Superior temporal gyrus (tissue), 1 donor: ENCODE data around the gene FNIP2.
"Not testable (repeated sequence)": the region's sequence is repeated elsewhere in the genome, so short reads cannot be mapped to it uniquely, and the experiment has no call there.

Experiments used
- DNase-seq: peaks from one replicate; pipeline ENCODE4 v3.0.0-alpha.2; 2016; ENCODE audit errors: extremely low spot score

FNIP2 gene

DNA sequence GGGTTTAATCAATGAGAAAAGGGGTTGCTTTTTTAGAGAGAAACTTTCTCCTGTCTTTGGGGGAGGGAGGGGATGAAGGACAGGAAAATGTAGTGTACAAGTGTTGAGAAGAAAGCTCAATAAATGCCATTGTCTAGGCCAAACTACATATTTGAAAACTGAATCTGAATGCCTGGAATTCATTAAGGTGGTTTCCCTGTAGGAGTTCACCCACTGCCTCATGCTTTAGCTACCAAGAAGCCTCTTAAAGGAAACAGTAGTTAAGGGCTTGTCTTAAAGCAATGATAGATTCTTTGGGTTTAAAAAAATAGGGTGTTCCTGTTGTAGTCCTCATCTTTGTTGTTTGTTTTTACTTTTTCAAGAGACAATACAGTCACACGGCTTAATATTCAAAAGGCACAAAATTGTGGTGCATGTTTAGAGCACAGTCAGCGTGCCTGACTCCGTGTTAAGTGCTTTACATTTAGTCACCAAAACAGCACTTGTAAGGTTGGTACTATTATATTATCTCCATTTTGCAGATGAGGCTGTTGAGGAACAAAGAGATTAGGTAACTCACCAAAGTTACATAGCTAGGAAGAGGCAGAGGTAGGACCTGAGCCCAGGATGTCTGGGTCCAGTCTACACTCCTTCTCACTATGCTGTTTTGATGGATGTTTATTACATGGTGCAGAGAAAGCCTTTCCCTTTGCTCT, 46.0 kb downstream of the FNIP2 start:
- DNase-seq: no peak

DNA sequence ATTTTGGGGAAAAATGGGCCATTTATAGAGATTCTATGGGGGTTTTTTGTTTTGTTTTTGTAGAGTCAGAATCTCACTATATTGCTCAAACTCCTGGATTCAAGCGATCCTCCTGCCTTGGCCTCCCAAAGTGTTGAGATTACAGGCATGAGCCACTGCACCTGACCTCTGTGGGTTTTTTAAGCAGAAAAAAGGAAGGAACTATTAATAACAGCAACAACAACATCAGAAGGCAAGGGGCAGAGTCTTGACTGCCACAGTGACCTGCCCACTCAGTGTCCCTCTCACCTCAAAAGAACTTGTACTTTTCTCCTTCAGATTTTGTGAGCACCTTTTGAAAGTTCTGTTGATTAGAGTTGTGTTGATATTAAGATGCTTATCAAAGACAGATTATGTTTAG, 48.1 kb downstream of the FNIP2 start:
- DNase-seq: no peak

DNA sequence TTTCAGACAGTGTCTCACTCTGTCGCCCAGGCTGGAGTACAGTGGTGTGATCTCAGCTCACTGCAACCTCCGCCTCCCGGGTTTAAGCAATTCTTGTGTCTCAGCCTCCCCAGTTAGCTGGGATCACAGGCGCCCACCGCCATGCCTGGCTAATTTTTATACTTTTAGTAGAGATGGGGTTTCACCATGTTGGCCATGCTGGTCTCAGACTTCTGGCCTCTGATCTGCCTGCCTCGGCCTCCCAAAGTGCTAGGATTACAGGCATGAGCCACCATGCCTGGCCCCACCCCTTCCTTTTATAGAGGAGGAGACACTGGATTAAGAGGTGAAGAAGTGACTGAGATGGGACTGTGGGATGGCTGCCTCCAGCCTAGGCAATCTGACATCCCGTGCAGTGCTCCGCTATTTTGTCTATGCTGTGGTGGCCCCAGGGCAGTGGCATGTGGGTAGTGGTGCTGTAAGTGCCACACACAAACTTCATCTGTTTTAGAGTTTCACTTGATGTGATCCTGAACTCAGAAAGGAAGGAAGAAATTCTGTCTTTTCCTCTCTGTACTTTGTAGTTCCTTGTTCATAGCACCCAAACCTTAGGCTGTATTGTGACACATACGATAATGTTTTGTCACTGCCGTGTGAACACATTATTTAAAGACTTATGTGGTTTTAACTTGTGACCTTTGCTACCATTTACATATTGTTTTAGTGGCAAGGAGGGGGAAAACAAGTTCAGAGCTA, 48.9 kb downstream of the FNIP2 start:
- no peak for DNase-seq

DNA sequence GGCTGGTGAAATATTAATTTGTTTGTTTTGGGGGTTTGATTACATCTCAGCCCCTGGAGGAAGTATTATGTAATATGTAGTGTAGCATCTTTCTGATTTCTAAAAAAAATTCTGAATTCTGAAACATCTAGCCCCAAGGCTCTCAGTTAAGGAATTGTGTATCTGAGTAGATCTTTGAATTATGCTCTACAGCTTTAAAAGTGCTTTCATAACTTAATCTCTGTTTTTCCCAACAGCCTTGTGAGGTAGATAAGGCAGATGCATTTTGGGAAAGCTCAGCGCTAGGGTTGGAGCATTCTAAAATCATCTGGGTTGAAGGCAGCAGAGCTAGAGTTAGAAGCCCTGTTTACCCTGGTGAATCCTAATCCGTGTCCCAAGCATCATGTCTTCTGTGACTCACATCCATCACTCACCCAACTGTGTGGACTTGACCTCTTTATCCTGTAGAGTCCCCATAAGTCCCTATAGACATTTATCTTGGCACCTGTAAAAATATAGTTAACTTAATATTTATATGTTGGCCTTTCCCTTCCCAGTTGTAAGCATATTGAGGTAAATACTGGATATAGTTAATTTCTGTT, 49.8 kb downstream of the FNIP2 start:
- no peak for DNase-seq

DNA sequence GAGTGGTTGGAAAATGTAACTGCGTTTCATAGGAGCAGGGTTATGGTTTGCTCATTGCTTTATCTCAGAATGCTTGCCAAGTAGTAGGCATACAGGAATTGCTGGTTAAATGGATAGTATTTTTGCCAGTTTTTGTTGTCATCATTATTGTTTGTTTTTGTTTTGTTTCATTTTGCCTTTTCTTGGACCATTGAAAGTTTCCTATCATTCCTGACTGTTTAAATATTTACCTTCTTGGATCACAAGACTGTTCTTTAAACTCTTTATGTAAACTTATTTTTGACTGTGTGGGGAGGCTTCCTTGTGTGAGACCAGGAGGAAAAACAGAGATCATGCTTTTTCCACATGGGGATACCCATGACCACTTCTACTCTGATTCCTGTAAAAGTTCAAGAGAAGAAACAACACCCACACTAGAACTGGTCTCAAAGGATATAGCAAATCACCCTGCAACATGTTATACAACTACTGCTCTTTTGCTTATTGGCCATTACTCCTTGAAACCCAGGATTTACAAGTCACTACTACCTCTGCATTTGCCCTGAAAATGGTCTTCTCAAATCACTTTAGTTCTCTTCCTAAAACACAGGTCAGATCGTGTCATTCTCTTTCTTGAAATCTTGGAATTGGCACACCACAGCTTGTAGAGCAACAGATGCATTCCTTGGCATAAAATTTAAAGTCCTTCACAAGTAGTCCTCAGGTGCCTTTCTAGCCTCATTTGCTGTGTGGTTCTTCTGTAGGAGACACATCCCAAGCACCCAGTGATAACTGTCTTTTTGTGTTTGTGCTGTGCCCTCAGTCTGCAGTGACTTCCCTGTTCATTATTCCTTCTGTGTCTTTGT, 51.3 kb downstream of the FNIP2 start:
- no peak for DNase-seq

DNA sequence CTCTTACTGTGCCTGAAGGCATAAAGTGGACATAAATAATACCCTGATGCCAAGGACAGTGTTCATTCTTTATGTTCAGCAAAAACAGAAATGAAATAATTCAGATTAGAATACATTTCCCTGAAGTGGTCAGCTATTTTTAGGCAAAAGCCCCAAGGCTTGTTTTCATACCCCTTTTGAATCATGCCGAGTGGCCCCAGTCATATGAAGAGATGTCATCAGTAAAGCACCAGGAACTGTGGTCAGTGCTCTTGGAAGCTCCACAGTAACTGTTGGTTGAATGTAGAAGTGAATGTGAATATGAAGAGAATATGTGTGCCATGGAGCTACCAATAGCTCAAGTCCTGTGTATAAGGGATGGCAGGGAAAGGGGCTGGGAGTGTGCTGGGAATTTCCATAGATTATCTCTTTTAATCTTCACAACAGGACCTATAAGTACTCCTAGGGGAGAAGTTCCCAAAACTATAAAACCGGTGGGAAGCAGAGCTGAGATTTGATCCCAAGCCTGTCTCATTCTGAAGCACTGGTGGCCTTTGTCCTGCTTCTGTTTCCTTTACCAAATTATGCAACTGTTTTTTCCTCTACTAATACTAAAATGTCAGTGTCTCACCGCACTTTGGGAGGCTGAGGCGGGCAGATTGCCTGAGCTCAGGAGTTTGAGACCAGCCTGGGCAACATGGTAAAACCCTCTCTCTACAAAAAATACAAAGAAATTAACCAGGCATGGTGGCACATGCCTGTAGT, 52.6 kb downstream of the FNIP2 start:
- no peak for DNase-seq

DNA sequence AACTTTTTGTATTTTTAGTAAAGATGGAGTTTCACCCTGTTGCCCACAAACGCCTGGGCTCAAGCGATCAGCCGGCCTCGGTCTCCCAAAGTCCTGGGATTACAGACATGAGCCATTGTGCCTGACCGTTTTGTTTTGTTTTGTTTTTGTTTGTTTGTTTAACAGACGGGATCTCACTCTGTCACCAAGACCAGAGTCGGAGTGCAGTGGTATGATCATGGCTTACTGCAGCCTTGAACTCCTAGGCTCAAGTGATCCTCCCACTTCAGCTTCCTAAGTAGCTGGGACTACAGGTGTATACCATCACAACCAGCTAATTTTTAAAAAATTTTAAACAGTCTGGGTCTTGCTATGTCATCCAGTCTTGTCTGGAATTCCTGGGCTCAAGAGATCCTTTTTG, 53.5 kb downstream of the FNIP2 start:
- no peak for DNase-seq

DNA sequence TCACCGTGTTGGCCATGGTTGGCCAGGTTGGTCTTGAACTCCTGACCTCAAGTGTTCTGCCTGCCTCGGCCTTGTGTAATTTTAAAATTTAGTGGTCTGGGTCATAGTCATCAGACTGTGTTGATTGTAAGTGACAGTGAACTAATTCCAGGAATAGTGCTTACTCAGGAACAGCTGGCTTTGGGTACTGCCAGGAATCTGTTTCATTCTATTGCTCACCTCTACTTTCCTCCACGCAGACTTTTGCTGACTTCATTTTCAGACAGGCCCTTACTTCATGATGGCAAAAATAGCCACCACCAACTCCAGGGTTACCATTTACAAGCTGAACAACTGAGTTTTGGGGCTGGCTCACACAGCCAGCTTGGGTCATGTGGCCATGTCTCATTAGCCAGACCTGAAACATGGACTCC, 54.6 kb downstream of the FNIP2 start:
- no peak for DNase-seq

DNA sequence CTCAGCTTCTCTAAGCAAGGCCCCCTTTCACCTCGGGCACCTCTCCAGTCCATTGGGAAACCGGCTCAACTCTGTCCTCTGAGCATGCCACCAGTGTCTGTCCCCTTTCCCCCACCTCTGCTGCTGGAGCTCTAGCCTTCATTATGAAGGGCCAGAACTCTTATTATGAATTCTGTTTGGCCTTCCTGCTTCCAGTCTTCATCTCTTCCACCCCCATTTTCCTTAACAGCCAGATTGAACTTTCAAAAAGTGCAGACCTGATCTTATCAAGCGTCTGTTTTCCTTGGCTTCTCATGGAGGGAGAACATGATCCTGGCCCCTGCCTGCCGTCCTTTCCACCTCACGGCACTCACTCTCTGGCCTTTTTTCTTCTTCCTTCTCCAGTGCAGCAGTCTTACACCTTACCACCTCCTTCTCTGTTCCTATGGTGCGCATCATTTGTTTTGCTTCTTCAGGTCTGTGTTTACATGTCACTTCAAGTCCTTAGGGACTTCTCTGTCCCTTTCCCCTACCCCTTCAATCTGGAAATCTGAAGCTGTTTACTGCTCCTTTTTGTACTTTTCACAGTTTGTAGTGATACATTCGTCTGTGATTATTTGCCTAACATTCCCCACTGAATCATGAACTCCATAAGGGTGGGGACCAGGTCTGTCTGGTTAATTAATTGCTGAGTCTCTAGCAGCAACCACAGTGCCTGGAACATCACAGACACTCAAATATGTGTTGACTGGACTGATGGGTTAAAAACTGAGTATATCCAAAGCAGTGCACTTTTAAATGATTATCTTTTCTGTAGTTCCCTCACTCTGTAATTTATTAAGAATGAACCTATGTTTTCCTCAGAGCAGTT, 55.8 kb downstream of the FNIP2 start:
- DNase-seq: peak; percentile 36

DNA sequence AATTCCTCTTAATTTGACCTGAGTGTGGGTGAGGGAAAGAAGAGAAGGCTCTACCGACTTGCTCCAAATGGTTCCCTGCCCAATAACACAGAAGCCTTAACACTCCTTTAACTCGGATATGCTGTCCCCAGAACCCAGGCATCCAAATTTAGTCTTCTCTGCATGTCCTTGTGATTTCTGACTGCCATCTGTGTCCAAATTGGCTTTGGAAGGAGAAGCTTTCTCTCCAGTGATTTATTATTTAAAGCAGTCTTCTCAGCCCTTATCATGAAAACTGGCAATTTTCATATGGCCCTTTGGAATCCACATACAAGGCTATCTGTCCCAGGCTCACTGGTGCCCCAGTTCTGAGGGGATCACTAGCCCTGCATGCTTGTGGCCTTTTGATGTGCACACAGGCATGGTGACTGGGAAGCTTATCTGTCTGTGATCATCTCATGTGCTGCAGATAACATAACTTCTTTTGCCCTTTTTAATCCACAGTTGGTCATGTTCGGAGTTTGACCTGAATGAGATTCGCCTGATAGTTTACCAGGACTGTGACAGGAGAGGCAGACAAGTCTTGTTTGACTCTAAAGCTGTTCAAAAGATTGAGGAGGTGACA, 56.7 kb downstream of the FNIP2 start:
- peak; percentile 45 for DNase-seq

DNA sequence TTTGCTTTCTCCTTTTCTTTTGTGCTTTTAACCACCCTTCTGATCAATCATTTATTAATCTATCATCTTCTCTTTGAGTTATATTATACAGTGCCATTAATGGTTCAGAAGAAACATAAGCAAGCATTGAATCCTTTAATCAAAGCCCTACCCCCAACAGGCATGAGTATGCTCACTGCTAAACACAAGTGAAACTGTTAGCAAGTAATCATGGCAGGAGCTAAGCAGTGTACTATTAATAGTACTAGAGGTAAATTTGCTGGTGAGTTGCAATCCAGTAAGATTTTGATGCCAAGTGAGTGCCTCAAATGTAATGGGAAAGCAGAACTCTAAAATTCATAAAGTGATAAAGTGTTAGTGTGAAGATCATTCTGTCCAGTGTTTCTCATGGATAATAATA, 57.2 kb downstream of the FNIP2 start:
- peak; percentile 15 for DNase-seq

DNA sequence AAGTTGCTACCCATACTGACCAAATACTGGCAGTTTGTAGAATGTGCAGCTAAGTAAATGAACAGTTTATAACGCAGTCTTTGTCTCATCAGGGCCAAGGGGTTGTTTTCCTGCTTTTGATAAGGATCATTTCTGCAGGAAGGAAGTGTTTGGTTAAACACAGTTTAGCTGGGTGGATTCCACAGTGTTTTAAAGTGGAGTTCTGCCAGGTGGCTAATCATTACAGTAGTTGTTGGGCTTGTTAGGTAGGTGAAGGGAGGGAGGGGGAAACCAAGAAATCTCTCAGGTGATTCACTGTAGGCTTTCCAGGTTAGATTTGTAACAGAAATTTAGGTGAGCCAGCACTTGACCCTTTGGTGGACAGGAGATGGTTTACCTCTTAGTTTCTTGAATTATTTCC, 58.1 kb downstream of the FNIP2 start:
- DNase-seq: no peak

DNA sequence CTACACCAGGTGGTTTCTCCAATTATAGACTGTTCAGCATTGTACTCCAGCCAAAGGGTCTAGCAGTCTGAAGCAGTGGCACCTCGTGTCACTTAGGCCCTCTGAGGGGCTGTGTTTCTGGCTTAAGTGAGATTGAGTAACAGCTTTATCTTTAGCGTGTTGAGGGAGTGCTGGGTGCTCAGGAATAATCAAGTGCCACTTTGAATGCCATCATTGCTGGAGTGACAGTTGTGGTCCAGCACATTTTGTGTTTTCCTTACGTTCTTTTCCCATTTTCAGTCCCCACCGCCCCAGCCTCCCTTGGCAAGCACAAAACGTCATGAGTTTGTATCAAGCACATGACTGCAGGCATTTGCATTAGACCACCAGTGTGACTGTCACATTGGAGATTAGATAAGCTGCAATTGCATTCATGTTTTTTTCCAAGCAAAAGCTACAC, 58.7 kb downstream of the FNIP2 start:
- peak; percentile 37 for DNase-seq

DNA sequence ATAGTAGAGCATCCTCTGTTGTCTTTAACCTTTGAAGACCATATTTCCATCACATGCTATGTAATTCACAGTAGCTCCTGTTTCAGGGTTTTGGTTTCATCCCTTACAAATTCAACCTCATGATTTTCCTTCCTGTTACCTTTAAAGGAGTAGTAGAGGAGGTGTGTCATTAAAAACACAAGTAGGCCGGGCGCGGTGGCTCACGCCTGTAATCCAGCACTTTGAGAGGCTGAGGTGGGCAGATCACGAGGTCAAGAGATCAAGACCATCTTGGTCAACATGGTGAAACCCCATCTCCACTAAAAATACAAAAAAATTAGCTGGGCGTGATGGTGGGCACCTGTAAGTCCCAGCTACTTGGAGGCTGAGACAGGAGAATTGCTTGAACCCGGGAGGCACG, 59.3 kb downstream of the FNIP2 start:
- DNase-seq: not testable (repeated sequence)

DNA sequence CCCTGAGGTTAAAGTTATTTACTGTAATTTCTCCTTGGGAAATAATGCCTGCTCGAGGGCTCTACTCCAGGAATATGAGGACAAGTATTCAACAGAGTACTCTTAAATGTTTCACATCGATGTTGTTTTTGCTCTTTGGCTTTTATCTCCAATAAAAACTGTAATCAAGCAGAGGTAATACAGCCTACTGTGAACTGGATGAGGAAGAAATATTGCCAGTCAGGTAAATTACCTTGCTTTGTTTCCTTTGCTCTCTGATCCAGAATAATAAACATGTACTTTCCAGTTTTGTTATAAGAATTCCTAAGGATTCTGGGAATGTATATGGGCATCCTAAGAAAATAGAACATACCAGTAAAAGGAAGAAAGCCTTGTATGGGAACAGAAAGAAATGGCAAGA, 60.4 kb downstream of the FNIP2 start:
- DNase-seq: no peak

DNA sequence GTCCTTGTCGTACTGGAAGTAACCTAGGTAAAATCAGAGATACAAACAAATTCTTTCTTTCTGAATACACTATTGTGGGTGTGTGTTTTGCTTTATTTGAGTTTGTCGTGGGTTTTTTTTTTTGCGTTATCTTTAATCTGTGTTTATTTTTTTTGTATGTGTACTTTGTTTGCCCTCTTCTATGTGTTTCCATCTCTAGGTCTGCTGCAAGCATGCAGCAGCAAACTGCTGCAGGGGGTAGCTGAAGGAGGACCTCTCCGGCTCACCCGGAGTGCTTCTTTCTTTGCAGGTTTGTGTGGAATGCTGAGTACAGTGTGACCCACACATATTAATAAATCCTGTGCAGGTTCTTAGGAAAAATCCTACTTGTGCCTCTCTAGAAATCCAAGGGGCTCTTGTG, 64.8 kb downstream of the FNIP2 start:
- DNase-seq: no peak

DNA sequence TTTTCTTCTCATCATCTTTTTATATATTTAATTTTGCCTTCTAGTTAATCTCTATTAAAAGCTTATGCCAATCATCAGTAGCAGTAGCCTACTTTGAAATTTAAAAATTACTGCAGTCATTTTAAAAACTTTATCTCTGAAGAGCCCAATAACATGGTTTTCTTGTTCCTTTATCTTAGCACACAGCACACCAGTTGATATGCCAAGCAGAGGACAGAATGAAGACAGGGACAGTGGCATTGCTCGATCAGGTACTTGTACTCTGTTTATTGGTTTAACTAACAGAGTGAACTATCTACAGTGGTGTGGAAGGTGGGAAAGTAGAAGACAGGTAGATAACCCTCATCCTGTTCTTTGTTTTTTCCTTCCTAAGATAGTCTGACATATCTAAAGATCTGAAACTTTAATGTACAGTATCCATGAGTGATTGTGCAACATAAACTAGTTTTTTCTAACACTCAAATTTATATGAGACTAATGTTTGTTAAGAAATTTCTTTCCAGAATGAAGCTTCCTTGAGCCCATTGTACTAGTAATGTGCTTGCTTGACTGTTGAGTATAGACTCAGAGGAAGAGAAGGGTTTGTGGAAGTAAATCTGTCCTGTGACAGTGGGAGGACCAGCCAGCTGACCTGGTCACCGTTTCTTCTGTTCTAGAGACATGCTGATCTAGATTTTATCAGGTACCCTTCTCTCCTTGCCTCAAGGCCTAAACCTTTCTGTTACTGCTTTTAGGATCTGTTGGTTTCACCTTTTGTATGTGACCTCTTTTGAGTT, 66.6 kb downstream of the FNIP2 start:
- DNase-seq: no peak

DNA sequence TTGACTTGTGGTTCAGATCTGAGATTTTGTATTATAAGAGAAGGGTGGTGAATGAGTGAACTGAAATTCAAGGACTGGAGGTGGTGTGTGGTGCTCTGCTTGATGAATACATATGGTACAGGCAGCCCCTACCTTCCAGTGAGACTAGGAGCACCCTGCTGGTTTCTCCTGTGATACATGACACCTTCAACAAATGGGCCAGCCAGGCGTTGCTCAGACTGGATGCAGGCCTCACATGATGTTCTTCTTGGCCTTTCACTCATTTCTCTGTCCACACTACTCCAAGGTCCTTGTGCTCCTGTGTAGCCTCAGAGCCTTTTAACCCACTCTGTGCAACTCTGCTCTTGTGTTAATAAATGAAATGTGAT, 67.2 kb downstream of the FNIP2 start:
- no peak for DNase-seq

DNA sequence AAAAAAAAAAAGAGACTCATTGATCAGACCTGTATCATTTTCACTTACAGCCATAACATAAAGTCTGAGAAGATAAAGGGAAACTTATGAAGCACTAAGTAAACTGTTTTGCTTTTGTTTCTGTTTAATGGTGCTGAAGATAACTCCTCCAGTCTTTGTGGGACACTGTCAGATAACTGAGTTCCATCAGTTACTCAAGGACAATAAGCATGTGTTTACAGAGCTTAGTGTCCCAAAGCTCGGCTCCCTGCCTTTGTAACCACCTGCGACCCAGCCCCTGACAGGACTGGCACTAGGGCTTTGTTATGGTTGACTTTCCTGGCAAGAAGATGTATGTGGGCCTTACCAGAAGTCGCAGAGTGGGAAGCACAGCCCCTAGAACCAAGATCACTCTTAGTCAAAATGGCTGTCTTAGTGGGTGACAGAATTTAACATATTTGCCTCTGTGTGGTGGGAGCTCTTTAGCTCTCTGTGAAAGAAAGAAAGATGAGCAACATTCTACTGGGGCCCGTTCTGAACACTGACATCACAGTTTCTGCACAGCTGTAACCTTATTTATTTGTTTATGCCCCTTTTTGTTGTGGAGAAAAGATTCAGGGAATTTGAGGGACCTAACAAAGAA, 68.1 kb downstream of the FNIP2 start:
- DNase-seq: no peak
